LoVo (cell line): ENCODE data around the gene ISG20.

Experiments
- DNase-seq: peaks from one replicate; pipeline ENCODE4 v3.0.0-alpha.2; 2016; ENCODE audit warnings: low spot score

ISG20 gene

DNA sequence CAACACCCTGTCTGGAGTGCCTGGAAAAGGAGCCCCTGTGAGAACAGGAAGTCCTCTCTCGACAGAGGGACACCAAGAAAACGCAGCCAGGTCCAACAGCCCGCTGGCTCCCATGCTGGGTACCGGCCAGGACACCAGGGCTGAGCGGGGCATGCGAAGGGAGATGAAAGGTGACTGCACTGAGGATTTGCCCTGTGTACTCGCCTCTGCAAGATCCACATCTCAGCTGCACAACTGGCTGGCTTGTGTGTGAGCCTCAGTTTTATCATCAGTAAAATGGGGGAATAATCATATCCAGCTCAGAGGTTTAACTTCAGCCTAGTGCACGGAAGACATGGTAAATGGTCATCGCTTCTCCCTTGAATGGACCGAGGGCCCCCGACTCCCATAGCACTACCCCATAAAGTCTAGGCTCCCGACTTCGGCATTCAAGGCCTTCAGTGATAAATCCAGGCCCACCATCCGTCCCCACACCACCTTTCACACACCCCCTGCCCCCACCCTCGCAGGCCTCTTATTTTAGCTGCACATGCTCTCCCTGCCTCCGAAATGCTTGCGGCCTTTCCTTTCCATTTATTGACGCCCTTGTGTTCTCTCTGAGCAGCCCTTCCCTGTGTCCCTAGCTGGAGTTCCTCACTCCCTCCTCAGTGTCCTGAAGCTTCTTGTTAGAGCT, 15.8 kb downstream of the ISG20 start:
- DNase-seq: no peak

DNA sequence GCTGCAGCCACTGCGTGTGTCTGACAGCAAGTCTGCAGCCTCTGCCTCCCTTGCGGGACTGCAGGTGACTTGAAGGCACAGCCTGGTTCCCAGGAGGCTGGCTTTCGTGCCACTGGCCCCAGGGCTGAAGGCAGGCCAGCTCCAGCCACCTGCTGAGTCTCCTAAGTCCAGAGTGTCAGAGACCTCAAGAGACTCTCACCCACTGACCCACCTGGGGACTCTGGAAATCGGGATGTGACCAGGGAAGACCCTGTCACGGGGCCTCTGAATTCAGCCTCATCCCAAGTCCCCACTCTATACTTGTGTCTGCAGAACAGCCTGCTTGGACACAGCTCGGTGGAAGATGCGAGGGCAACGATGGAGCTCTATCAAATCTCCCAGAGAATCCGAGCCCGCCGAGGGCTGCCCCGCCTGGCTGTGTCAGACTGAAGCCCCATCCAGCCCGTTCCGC, 16.3 kb downstream of the ISG20 start:
- DNase-seq: no peak

DNA sequence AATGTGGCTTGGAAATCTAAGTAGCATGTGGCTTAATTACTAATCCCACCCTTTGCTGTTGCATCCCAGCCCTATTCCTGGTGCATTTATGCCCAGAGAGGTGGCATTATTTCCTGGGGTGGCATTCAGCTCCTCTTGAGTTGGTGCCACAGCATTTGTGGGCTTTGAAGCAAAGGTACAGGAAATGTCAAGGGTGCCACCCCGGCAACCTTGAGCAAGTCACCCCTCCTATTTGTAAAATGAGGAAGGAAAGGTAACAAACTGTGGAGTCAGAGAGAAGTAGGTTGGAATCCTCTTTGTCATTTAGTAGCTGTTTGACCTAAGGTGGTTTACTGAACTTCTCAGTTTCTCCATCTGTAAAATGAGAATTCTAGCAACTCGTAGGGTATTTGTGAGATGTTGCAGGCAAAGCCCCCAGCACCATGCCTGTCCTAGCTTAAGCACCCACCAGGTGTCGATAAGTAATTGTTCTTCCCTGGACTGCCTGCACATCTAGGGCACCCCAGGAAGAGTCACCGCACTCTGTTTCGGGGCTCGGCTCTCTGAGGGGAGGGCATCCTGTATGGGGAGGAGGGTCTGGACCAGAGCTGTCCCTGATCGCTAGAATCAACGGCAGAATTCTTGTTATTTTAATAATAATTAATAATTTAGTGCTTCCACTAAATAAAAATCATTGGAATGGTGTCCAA, 17.1 kb downstream of the ISG20 start:
- DNase-seq: no peak

DNA sequence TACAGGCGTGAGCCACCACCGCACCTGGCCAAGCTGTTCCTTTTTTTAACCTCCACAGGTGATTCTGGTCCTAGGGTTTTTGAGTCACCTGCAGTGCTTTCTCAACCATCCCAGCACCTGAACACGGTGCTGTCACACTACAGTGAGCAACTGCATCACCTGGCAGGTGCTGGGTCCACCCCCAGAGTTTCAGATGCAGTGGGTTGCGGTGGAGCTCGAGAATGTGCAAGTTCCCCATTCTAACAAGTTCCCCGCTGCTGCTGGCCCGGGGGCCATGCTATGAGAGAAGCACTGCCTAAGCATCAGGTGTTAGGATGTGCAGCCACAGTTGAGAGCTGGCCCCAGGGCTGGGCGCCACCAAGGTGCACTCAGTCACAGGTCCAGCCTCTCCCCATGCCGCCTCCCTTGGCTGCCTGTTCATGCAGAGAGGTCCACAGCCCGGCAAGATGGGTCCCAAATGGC, 18.0 kb downstream of the ISG20 start:
- DNase-seq: no peak

DNA sequence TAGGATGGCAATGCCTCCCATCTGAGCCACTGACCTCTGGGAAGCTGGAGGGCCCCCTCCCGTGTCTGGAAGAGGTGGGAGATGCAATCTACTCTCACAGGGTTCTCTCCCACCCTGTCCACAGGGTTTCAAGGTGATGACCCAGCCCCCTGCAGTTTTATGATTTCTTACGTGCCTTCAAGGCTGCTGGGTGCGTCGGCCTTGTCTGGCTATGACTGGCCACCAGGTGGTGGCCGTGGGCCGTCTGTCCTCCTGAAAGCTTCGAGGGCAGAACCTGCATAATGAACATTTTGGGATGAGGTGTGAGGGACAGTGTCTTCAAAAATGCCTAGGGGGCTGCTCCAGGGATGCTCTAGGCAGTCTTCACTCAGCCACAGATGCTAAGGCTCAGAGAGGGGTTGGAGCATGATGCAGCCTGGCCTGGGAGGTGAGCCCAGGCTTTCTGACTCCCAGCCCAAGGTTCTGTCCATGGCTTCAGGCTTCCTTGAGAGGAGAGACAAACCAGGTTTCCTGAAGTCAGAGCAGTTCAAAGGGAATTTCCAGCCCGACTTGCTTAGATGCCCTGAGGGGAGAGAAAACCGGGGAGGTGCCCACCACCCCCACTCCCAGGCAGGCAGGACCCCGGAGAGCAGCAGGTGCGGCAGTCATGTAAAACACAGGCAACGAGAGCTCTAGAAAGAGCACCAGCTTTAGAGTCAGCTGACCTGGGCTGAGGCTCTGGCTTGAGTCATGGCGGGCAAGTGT, 18.7 kb downstream of the ISG20 start:
- peak; percentile 46 for DNase-seq

DNA sequence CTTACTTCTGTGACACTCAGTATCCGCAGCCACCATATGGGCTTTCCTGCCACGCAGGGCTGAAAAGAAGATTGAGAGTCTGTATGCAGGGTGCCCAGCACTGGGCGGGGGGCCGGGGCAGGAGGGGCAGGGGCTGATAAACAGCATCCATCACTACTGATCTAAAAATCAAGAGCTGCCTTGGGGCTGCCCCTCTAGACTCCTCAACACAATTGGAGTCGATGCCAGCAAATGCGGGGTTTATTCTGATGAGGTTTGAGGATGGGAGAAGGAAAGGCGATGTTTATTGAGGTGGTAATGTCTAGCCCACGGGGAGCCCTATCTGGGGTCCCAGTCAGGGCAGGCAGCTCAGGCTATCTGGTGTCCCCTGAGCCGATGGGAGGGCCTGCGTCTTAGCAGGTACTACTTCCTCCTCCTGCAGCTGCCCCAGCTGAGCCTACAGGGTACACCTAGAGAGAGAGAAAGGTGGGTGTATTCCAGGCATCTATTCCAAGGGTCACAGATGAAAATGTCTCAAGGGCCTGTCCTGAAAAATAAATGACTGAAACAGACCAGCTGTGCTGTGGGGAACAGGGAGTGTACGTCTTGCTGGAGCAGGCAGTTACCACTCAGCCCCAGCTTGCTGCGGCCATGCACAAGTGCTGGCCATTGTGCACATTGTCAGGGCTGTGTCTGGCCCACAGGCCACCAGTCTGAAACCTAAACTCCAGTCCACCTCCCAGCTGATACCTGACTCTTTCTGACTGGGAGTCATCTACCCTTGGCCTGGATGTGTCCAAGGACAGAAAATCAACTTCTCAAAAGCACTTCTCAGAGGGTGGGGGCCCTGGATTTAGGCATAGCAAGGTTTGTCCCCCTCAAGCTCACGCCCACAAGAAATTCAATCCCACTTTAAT, 19.5 kb downstream of the ISG20 start:
- no peak for DNase-seq

DNA sequence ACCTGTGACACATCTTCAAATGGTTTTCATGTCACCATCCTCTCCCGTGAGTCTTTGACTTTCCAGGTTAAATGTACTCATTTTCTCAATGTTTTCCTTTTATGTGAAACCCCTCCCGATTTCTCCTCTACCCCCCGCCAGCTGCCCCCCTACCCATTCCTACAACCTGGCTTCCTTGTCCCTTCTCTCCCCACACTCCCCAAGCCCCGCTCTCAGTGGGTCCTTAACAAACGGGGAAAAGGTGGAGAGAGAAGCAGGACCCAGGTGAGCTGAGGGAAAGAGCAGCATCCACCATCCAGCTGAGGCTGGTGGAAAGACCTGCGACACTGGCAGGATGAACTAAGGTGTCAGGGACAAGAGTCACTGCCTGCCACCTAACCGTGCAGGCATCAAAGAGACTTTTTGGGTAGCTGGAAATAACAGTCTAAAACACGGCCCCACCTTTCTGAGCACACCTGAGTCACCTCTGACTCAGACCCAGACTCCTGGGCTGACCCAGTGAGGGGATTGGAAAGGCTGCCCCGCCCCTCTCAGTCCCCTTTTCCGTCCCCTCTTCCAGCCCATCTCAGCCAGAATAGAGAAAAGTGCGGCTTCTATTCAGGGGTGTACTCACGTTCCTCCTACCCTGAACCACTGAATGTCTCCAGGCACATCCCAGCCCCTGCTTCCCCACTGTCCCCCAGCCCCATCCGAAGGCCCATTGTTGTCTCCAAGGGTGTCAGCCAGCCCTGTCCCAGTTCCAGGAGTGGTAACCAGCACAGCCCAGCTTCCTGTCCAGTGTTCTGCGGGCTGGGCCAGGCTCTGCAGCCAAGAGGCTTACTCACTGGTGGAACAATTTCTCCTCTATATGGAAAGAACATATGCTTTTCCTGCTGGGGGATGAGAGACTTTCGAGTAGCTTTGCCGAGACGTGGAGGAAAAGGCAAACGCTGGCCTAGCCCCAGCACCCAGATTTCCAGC, 20.4 kb downstream of the ISG20 start:
- DNase-seq: peak; percentile 38

DNA sequence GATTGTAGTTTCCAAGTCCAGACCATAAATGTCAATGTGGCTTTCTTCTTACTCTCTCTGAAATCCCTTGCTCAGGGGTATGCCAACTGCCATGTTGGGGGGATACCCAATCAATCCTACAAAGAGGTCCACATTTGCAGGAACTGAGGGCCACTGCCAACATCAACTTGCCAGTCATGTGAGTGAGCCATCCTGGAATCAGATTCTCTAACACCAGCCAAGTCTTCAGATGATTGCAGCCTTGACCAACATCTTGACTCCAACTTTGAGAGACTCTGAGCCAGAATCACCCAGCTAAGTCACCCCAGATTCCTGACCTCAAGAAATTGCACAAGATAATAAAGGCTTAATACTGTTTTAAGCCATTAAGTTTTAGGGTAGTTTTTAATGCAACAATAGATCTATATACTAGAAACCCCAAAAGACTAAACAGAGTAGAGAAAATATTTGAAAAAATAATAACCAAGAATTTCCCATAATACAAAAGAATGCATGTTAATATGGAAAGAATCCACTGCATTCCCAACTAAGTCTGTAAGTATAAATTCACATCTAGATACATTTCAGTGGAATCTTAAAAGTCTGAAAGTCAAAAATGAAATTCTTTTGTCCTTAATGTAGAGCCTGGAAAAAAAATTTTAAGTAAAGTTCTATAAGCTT, 22.4 kb downstream of the ISG20 start:
- DNase-seq: no peak

DNA sequence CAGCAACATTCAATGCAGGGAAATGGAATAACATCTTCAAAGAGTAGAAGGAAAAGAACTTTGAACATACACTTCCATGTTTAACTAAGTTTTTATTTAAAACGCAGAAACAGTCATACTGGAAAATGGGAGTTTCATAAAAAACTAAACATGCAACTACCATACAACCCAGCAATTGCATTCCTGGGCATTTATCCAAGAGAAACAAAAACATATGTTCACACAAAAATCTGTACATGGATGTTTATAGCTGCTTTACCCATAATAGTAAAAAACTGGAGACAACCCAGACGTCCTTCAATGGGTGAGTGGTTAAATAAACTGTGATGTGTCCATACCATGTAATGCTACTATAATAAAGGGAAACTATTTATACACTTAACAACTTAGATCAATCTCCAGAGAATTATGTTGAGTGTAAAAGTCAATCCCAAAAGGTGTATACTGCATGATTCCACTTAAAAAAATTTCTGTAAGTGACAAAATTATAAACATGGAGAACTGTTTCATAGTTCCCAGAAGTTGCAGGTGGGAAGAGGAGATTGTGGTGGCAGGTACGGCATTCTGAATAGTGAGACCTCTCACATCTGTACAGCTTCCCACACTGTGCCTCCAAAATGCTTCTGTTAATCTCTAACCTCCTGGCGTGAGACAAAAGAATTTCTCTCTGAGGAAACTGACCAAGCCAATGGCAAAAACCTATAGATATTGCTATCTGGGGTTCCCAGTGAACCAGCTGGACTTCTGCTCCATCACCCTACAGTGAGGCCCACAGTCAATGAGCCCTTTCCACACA, 23.1 kb downstream of the ISG20 start:
- DNase-seq: no peak

DNA sequence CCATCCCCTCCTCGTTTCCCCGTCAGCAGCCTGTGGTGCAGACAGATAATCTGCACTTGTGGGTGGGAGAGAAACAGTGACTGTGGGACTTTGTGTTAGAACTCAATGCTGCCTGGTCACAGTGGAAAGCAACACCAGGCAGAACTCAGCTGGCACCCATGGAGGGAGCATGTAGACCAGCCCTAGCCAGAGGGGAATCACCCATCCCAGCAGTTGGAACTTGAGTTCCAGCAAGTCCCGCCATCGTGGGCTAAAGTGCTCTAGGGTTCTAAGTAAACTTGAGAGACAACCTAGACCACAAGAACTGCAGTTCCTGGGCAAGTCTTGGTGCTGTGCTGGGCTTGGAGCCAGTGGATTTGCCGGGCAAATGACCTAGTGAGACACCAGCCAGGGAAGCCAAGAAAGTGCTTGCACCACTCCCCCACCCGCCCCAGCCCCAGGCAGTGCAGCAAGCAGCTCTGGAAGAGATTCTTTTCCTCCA, 24.4 kb downstream of the ISG20 start:
- no peak for DNase-seq

DNA sequence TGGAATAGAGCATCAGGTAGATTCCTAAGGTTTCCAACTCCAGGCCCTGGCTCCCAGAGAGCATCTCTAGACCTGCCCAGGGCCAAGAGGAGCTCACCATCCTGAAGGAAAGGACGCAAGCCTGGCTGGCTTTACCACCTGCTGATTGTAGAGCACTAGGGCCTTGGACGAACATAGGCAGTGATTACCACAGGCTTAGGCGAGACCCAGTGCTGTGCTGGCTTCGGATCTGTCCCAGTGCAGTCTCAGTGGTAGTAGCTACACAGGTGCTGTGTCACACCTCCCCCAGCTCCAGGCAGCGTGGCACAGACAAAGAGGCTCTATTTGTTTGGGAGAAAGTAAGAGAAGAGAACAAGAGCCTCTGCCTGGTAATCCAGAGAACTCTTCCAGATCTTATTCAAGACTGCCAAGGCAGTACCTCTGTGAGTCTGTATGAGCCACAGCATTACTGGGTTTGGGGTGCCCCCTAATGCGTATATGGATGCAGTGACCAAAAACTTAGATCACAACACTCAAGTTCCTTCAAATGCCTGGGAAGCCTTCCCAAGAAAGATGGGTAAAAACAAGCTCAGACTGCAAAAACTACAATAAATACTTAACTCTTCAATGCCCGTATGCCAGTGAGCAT, 25.4 kb downstream of the ISG20 start:
- no peak for DNase-seq

DNA sequence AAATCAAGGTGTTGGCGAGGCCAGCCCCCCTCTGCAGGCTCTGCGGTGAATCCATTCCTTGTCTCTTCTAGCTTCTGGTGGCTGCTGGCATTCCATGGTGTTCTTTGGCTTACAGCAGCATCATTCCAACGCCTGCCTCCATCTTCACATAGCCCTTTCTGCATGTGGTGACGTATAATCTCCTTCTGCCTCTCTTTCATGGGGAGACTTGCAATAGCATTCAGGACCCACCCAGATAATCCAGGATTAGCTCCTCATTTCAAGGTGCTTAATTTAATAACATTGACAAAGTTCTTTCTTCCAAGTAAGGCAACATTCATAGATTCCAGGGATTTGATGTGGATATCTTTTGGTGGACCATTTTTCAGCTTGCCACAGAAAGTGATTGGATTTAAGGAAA, 35.8 kb downstream of the ISG20 start:
- DNase-seq: no peak

DNA sequence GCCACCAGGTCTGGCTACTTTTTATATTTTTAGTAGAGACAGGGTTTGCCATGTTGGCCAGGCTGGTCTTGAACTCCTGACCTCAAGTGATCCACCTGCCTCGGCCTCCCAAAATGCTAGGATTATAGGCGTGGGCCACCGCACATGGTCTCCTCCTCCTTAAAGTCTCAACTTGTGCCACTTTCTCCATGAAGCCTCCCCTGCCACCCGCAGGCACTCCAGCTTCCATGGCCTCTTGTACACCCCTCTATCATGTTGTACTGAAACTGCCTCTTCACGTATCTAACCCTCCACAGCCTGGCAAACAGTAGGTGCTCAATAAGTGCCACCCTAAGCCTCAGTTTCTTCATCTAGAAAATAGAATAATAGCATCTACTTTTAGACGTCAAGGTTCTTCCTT, 39.9 kb downstream of the ISG20 start:
- no peak for DNase-seq

DNA sequence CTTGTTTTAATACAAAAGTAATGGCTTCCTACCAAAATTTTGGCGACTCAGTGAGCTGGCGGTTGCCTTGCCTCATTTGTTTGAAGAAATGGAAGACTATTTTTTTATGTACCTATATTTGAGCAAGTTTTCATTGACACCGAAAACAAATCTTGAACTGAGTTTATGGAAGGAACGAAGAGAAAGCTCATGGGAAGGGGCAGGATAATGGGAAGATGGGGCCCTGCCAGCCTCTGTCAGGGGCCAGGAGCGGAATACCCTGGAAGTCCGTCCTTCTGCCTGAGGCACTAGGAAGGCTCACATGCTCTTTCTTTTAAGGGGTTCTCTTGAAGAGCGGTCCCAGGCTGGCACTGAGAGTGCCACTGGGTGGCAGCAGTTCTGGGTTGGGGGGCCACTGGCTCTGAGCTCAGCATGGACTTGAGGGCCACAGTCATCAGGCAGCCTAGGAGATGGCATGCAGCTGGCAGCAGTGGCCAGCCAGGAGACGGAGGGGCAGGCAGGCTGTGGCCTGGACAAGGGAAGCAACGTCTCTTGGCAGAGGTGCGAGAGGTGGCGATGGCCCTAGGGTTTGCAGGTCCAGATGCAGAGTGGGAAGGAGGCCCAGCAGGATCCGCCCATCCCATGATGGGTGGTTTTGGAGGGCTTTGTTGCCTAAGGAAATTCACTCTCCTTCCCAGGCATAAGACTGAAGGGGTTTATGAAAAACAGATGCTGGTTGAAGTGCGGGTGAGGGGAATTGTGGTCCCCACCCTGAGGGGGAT, 41.6 kb downstream of the ISG20 start:
- no peak for DNase-seq

DNA sequence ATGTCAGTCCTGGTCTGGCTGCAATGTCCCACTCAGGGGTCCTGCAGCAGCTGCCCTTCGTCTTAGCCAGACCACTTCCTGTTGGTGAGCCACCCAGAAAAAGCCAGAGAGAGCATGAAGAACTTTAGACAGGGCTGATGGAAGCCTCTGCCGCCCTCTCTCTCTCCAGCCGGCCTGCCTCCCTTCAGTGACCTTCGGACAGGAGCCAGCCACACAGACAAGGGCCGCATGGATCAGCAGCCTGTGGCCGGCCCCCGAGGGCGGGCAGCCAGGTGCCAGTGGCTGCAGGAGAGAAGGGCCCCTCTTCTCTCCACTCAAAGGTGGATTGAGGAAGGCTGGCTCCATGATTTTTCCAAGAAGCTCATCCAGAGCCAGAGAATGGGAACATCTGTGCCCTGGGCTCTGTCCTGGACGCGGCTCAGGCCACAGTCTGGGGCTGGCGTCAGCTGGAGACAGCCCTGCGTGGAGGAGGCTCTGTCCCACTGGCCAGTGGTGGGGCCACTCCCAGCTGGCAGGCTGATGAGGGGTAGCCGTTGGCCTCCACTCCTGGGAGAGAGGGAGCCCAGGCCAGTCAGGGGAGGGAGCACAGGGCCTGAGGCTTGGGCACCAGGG, 42.9 kb downstream of the ISG20 start:
- no peak for DNase-seq

DNA sequence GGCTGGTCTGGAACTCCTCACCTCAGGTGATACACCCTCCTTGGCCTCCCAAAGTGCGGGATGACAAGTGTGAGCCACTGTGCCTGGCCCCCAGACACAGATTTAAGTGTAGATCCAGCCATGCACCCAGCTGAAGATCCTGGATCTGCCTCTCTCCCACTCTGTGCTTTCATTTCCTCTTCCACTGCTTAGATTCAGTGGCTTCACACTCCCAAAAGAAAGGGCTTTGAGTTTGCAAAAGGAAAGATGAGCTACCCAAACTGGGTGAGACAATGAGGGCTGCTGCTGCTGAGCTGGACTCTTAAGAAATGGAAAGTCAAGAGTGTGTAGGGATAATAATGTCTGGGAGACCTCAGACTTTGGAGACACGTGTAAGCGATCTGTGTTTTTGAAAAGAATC, 45.5 kb downstream of the ISG20 start:
- no peak for DNase-seq

DNA sequence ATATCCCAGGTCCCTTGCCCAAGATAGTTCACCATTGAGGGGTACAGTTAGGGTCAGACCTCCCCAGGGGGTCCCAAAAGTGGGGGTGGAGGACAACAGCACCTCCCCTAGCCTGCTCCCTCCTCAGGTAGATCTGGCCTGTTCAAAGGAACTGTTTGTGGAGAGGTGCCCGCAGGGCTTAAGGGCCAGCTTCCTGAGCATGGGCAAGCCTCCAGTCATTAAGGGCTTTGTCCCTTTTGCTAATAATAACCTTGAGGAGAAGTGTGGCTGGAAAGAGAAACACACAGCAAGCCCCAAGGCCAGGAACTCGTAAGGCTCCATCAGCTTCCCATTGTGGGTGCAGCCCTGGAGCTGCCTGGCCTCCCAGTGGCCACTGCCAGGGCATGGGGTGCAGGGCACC, 47.4 kb downstream of the ISG20 start:
- DNase-seq: no peak
